Renal cortical epithelial cell (primary cell): Measurements from ENCODE around the gene MILR1. TPM values are rescaled to one million over a fixed set of nuclear protein-coding genes. Genes with fewer than 3 reads are reported as not detected.
"Not testable (repeated sequence)": the region's sequence is repeated elsewhere in the genome, so short reads cannot be mapped to it uniquely, and the experiment has no call there.

ENCODE experiments used
- DNase-seq: peaks from one replicate; pipeline ENCODE4 v3.0.0-alpha.2; 2011; ENCODE audit warnings: low read depth
- total RNA-seq: library from RNA; depleted of rRNA; stranded (reverse); fragments of >200 nt; gene quantifications from 2 replicates; pipeline ENCODE4 v1.2.3, GENCODE V29; 2014

Gene MILR1
- total RNA-seq, 1 donor from 2014 or later, result 0.20 TPM

- no peak for DNase-seq
Observed at GRCh38 chr17:64426596-64426995, 22.3 kb upstream of the MILR1 start.

- DNase-seq, result no peak
Observed at GRCh38 chr17:64428406-64428805, 20.5 kb upstream of the MILR1 start.

GRCh38 chr17:64430036-64430435 is 18.9 kb upstream of the MILR1 start:
- DNase-seq, result not testable (repeated sequence)

GRCh38 chr17:64431534-64431933 is 17.4 kb upstream of the MILR1 start:
- no peak for DNase-seq

- DNase-seq, result no peak
Observed at GRCh38 chr17:64437944-64438525, 10.9 kb upstream of the MILR1 start.

- not testable (repeated sequence) for DNase-seq
Observed at GRCh38 chr17:64439521-64439920, 9.4 kb upstream of the MILR1 start.

- DNase-seq, result no peak
Observed at GRCh38 chr17:64439956-64440355, 9.0 kb upstream of the MILR1 start.

- no peak for DNase-seq
Observed at GRCh38 chr17:64441772-64442540, 7.0 kb upstream of the MILR1 start.

GRCh38 chr17:64442541-64442971 is 6.4 kb upstream of the MILR1 start:
- no peak for DNase-seq

GRCh38 chr17:64443086-64443760 is 5.7 kb upstream of the MILR1 start:
- DNase-seq, result peak; percentile 25

- DNase-seq, result no peak
Observed at GRCh38 chr17:64447526-64447925, 1.4 kb upstream of the MILR1 start.

- no peak for DNase-seq
Observed at GRCh38 chr17:64449545-64449944, 630 bp downstream of the MILR1 start.

GRCh38 chr17:64455993-64456885 is 7.3 kb downstream of the MILR1 start:
- DNase-seq, result no peak

- peak; percentile 54 for DNase-seq
Observed at GRCh38 chr17:64457156-64457555, 8.2 kb downstream of the MILR1 start.

- no peak for DNase-seq
Observed at GRCh38 chr17:64458756-64459155, 9.8 kb downstream of the MILR1 start.

GRCh38 chr17:64459284-64459747 is 10.4 kb downstream of the MILR1 start:
- DNase-seq, result peak; percentile 67

- DNase-seq, result not testable (repeated sequence)
Observed at GRCh38 chr17:64459818-64460217, 10.9 kb downstream of the MILR1 start.

- DNase-seq, result no peak
Observed at GRCh38 chr17:64460955-64461354, 12.0 kb downstream of the MILR1 start.

GRCh38 chr17:64461788-64462187 is 12.9 kb downstream of the MILR1 start:
- DNase-seq, result no peak

GRCh38 chr17:64466019-64466735 is 17.3 kb downstream of the MILR1 start:
- no peak for DNase-seq

GRCh38 chr17:64466834-64467233 is 17.9 kb downstream of the MILR1 start:
- not testable (repeated sequence) for DNase-seq
